ENCODE data around the gene FCRL6.

FCRL6 gene

DNA sequence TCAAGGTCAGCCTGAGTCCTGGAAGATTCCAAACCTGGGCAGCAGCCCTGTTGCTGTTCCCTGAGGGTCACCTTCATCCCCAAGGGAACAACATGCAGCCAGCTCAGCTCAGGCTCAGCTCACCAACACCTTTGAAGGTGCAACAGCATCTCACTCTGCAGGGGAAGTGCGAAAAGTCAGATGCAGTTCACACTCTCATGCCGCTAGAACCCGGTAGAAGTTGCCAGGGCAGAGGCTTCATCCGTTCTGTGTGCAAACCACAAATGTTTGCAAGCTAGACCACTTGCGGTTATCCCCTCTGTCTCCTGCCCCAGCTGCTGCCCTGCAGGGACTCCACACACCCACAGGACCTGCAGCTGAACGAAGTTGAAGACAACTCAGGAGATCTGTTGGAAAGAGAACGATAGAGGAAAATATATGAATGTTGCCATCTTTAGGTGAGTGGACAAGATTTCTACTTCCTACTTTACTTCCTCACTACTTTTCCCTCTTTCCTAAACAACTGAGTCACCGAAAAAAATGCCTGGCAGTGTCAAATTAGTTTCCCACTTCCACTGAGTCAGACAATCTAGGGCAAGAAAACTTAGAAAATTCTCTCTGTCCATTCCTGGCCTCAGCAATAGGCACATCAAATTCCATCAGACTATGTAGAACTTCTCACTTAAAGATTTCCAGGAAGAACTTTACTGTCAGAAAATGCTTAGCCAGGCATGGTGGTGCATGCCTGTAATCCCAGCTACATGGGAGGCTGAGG lies 1.8 kb upstream of the FCRL6 start:
- no peak overlapping the region for H3K4me3 ChIP-seq (ENCODE audit: low read depth, low read length)
- no peaks in the 10 kb centered on the region for H3K4me1 ChIP-seq
- TF ChIP-seq CTCF (IDR thresholded peaks at IDR 0.05; ENCODE audit: low read depth, low read length): no peak
- H3K27me3 ChIP-seq: peaks cover 7% of the 10 kb centered on the region; the same call in 1 of the 2 replicates
- no peaks in the 10 kb centered on the region for H3K9me3 ChIP-seq
- H3K36me3 ChIP-seq: no peaks in the 10 kb centered on the region
- DNase-seq: no peak

DNA sequence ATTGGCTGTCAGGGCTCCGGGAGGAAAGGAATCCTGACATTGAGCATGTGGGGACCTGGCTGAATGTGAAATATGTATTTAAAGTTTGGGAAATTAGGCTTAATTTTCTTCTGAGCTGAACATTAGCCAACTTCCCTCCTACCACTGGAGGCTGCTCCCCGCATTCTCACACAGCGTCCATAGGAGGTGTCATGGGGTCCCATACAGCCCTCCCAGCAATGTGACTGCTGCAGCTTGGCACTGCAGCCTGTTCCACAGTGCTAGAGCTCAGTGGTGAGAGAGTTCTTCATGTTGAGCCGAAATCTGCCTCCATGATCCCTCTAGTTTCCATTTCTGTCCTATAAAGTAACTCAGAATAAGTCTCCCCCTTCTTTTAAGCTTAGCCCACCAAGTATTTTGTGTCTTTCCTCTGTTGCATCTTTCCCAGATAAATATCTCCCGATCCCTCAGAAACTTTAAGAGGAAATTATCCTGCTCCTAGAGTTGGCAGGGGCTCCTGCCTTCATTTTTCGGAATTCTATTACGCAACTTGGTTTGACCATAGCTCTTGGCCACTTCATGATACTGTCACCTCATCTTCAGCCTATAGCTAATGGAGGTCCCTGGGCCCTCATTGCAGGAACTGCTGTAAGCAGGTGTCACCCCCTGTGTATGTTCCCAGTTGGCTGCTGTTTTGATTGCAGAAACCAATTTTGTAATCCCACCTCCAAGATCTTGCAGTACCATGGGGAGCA lies 2.0 kb downstream of the FCRL6 start:
- Histone ChIP-seq H3K9me3 (no peaks in the 10 kb centered on the region), H3K27me3 (no peaks in the 10 kb centered on the region), H3K4me3 (ENCODE audit: low read depth, low read length) (no peak overlapping the region), H3K36me3 (no peaks in the 10 kb centered on the region), H3K4me1 (no peaks in the 10 kb centered on the region)
- no peak for DNase-seq
- TF ChIP-seq CTCF (IDR thresholded peaks at IDR 0.05; ENCODE audit: low read depth, low read length): no peak

- Histone ChIP-seq H3K27me3 (no peaks in the 10 kb centered on the region), H3K4me3 (ENCODE audit: low read depth, low read length) (no peak overlapping the region), H3K4me1 (no peaks in the 10 kb centered on the region), H3K9me3 (no peaks in the 10 kb centered on the region), H3K36me3 (no peaks in the 10 kb centered on the region)
- no peak for DNase-seq
- TF ChIP-seq CTCF (IDR thresholded peaks at IDR 0.05; ENCODE audit: low read depth, low read length): no peak
Observed at GRCh38 chr1:159804924-159805323, 2.8 kb downstream of the FCRL6 start.

- H3K4me1 ChIP-seq: no peaks in the 10 kb centered on the region
- H3K4me3 ChIP-seq (ENCODE audit: low read depth, low read length): no peak overlapping the region
- no peak for DNase-seq
- TF ChIP-seq CTCF (IDR thresholded peaks at IDR 0.05; ENCODE audit: low read depth, low read length): no peak
- H3K9me3 ChIP-seq: no peaks in the 10 kb centered on the region
- no peaks in the 10 kb centered on the region for H3K27me3 ChIP-seq
- no peaks in the 10 kb centered on the region for H3K36me3 ChIP-seq
Observed at GRCh38 chr1:159815926-159816325, 13.8 kb downstream of the FCRL6 start.

DNA sequence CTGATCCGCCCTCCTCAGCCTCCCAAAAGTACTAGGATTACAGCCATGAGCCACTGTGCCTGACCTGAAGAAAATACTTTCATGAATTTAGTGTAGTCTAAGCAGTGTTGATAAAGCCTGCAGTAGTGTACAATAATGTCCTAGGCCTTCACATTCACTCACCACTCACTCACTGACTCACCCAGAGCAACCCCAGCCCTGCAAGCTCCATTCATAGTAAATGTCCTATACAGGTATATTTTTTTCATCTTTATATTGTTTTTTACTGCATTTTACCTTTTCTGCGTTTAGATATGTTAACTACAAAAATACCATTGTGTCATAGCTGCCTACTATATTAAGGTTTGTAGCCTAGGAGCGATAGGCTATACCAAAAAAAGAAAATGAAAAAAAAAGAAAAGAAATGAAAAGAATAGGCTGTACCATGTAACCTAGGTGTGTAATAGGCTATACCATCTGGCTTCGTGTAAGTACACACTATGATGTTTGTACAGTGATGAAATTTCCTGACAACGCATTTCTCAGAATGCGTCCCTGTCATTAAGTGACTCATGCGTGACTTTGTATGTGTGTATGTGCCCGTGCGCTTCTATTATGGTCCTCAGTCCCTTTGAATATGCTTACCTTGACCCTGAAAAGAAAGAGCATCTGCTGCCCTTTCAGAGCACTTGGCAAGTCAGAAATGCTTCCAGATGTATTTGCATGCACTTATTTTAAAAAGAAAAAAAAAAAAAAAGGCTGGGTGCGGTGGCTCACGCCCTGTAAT lies 15.3 kb downstream of the FCRL6 start:
- no peak for TF ChIP-seq CTCF (IDR thresholded peaks at IDR 0.05; ENCODE audit: low read depth, low read length)
- Histone ChIP-seq H3K9me3 (no peaks in the 10 kb centered on the region), H3K27me3 (no peaks in the 10 kb centered on the region), H3K4me3 (ENCODE audit: low read depth, low read length) (no peak overlapping the region), H3K4me1 (no peaks in the 10 kb centered on the region), H3K36me3 (no peaks in the 10 kb centered on the region)
- DNase-seq: no peak
